Ureter (tissue), 1 donor: ENCODE data around the gene FAM222B. TPM values are rescaled to one million over a fixed set of nuclear protein-coding genes. Genes with fewer than 3 reads are reported as not detected.
"Not testable (repeated sequence)": the region's sequence is repeated elsewhere in the genome, so short reads cannot be mapped to it uniquely, and the experiment has no call there.

Source experiments
- DNase-seq: peaks from one replicate; pipeline ENCODE4 v3.0.0-alpha.2; 2020; ENCODE audit warnings: low spot score
- total RNA-seq: library from RNA; stranded (reverse); gene quantifications from one replicate; pipeline ENCODE4 v1.2.4, GENCODE V29; 2023
- donor health status: DM: yes; HTN: yes; CAD: no.

The FAM222B gene
- total RNA-seq, 1 donor from 2014 or later, result 28.8 TPM

- no peak for DNase-seq
Measured at GRCh38 chr17:28843816-28844148, 1.2 kb upstream of the FAM222B start.

GRCh38 chr17:28841901-28842281 lies 699 bp downstream of the FAM222B start:
- DNase-seq, result no peak

GRCh38 chr17:28839221-28839620 lies 3.4 kb downstream of the FAM222B start:
- no peak for DNase-seq

GRCh38 chr17:28836541-28836940 lies 6.0 kb downstream of the FAM222B start:
- DNase-seq, result not testable (repeated sequence)

DNA sequence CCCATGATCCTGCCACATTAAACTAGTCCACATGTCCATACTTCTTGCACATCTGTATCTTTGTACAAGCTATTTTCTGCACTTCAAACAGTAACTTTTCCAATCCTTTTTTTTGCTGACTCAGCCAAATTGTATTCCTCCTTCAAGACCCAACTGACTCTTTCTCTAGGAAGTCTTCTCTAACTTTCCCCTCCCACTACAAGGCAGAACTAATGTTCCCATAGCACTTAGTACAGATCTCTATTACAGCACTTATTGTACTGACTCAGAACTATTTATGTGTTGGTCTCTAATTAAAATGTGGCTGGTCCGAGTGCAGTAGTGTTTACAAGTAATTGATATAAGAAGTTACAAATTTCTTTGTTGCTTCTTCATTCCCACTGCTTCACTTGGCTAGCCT lies 8.2 kb downstream of the FAM222B start:
- no peak for DNase-seq

- no peak for DNase-seq
Measured at GRCh38 chr17:28828294-28829040, 14.1 kb downstream of the FAM222B start.

GRCh38 chr17:28827672-28828071 lies 14.9 kb downstream of the FAM222B start:
- DNase-seq, result no peak

- no peak for DNase-seq
Measured at GRCh38 chr17:28819582-28819981, 23.0 kb downstream of the FAM222B start.

DNA sequence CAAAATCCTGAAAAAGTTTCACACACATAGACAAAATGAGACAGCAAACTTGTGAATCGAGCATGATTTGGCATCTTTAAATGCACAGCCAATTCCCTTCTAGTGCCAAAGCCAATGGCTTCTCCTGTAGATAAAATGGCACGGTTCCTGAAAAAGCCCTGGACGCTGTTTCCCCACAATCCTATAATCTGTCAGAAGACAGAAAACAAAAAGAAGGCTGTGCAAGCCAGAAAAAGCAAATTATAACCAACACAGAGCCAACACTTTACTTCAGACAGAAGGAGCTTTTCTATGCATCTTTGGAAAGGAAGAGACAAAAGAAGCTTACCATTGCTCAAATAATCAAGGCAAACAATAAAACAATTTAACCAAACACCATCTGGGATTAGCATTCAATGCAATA lies 23.8 kb downstream of the FAM222B start:
- DNase-seq, result no peak

- DNase-seq, result no peak
Measured at GRCh38 chr17:28816540-28816939, 26.1 kb downstream of the FAM222B start.

DNA sequence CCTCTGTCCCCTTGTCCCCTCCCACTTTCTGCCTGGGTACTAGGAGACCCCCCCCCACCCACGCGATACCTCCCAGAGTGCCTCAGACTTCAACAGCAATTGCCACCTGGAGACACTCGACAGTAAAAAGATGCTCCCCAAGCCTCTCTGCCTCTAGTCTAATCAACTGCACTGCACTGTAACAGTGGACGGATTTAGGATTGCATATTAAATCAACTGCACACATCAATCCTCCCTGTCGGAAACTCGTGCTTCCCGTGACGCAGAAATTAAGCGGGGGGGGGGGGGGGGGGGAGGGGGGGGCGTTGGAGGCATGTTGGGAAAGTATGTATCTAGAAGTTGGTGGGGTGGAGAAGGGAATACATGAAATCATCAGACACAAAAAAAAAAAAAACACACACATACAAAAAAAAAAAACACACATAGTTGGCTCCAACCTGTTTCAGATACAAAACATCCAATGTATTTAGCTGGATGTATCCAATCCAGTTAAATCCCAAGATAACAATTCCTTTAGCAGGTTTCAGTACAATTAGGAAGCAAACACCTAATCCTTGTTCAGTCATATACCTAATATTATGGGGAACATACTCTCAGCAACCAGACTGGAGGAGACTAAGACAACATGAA lies 29.7 kb downstream of the FAM222B start:
- no peak for DNase-seq

DNA sequence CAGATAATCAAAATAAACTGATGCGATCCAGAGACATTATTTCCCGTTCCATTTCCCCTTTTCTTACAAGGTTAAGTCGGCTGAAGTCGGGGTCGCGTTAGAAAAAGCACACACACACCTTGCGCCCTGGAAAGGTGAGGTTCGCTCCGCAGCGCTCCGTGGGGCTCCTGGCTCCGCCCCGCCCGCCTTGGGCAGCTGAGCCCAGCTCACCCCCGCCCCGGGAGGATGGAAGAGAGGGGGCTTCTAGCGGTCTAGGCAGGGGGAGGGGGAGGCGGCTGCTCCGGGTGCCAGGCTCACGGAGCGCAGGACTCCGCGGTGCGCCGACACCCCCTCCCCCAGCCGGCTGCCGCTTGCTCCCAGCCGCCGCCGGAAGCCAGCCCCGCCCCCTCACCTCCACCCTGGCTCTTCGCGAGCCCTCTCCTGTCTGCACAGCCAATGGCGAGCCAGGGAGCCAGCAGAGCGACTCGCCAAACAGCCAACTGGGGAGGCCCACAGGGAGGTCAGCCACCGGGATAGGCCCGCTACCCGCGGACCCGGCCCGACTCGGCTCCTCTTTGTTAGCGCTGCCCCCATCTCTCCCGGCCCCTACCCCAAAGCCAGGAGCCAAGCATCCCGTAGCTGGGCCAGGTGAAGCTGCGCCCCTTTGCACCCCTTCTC lies 30.4 kb downstream of the FAM222B start:
- peak; percentile 97 for DNase-seq

- DNase-seq, result no peak
Measured at GRCh38 chr17:28811651-28812090, 30.9 kb downstream of the FAM222B start.

DNA sequence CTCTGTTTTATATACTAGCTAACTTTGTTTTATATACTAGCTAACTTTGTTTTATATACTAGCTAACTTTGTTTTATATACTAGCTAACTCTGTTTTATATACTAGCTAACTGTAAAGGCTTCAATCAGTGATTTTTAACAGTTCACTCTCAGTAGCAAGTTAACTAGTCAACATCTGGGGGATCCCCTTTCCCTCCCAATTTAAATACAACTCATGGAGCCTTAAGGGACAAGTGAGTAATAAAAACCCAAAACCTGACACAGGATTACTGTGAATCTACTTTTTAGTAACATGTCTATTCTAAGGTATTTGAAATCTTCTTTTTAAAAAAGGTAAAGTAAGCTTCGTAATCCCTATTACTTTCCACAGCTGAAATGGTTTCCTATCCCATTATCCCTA lies 32.2 kb downstream of the FAM222B start:
- no peak for DNase-seq

DNA sequence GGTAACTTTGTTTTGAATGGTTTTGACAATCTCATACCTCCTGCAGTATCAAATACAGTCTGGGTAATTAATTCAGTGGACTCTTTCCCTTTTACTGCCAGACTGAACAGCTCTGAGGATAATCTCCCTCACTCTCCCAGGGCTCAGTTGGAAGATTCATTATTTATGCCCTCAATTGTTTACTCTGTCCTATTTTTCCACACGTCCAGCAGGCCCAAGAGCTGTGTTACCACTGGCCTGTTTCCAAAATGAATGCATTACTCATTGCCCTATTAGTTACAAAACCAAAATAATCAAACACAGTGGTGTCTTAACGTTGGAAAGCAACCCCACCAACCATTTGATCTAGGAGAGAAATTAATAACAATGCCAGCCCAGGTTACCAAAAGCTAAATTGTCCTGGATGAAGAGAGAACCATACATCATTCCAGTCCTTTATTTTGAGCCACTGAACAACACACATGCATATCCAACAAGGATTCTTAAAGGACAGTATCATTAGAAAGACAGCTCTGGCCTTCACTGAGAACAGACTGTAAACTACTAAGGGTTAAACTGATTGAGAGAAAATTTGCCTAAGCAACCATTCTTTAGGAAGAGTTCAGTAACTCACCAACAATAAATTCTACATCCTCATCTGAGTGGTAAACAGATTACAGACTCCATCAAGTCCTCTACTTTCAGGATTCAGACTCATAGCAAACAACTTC lies 34.5 kb downstream of the FAM222B start:
- no peak for DNase-seq

DNA sequence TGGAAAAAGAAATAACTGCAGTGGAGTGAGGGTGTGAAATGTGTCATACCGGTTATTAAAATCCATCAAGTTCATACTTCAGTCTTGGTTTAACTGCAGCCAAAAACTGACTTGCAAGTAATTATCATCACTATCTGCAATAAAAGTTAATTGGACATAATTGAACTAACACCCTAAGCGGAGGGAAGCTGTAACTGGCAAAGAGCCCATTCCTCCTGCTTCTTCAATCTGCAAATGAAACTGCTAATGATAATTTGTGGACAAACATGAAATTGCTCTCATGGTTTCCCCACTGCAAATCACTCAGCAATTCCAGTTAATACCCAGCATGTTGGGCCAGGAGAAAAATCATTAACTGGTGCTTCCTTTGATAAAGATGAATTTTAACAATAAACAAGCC lies 46.5 kb downstream of the FAM222B start:
- no peak for DNase-seq

DNA sequence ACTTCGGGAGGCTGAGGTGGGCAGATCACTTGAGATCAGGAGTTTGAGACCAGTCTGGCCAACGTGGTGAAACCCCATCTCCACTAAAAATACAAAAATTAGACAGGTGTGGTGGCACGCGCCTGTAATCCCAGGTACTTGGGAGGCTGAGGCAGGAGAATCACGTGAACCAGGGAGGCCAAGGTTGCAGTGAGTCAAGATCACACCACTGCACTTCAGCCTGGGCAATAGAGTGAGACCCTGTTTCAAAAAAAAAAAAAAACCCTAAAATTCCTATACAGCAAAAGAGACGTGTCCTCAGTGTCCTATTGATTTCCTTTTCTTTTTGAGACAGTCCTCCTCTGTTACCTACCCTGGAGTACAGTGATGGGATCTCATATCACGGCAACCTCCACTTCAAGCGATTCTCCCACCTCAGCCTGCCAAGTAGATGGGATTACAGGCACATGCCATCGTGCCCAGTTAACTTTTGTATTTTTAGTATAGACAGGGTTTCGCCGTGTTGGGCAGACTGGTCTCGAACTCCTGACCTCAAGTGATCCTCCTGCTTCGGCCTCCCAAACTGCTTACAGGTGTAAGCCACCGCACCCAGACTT lies 47.6 kb downstream of the FAM222B start:
- DNase-seq, result not testable (repeated sequence)

DNA sequence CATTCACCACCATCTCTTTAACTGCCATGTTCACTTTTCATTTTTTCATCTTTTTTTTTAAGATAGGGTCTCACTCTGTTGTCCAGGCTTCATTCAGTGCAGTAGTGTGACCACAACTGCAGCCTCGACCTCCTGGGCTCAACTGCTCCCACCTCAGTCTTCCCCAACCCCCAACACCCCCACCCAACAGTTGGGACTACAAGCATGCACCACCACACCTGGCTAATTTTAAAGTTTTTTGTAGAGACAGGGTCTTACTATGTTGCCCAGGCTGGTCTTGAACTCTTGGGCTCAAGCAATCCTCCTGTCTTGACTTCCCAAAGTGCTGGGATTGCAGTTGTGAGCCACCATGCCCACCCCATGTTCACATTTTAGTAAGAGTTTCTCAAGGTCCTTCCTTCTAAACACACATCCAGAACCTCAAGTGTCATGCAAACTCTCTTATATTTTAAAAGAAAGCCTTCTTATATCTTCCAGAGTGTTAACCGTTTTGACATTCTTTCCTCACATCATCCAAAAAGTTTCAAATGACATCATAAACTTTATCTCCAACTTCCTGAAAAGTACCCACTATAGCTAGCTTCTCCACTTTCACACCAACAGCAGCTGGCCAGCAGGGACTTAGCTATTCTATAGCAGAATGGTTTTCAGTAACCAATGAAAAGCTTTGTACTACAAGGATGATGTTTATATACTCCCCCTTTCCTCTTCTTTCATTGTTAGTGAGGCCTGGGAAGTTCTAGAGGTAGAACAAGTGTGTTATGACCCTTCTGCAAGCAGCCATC lies 49.5 kb downstream of the FAM222B start:
- DNase-seq, result no peak

GRCh38 chr17:28788100-28788499 lies 54.5 kb downstream of the FAM222B start:
- DNase-seq, result no peak

DNA sequence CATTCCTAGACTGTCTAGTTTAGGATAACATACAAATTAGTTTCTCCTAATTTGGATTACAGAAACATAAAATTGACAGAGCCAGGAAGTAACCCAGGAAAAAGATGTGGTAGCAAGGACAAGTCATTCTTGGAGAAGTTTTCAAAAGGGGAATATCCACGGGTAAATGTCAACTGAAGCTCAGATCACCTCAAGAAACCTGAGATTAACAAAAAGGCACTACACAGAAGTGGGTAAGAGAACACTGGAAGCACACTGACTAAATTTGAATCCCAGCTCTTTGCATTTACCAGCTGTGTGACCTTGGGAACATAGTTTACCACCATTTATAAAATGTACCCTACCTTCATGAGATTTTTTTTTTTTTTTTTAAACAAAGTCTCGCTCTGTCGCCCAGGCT lies 59.4 kb downstream of the FAM222B start:
- DNase-seq, result no peak

- not testable (repeated sequence) for DNase-seq
Measured at GRCh38 chr17:28779601-28780000, 63.0 kb downstream of the FAM222B start.
